HepG2 (cell line): Measurements from ENCODE around the gene ZCCHC3. TPM values are rescaled to one million over a fixed set of nuclear protein-coding genes. Genes with fewer than 3 reads are reported as not detected.

Experiments used
- DPF2 ChIP-seq: sonication (generic); formaldehyde crosslinking; IDR thresholded peaks from 2 replicates; pipeline ENCODE4 v1.4.0; 2020; ENCODE audit warnings: mild to moderate bottlenecking, low read depth, missing genetic modification reagents, borderline replicate concordance
- GABPB1 ChIP-seq: IDR thresholded peaks from 2 replicates; pipeline ENCODE4 v1.6.1; 2016; ENCODE audit warnings: mild to moderate bottlenecking, missing genetic modification reagents, moderate library complexity, missing compliant biosample characterization
- GATA4 ChIP-seq: sonication (generic); IDR thresholded peaks from 2 replicates; pipeline ENCODE4 v1.6.1; 2016; ENCODE audit warnings: antibody characterized with exemption, low read depth, borderline replicate concordance
- GPN1 ChIP-seq: sonication (generic); formaldehyde crosslinking; IDR thresholded peaks from 2 replicates; pipeline ENCODE4 v1.5.1; 2020; ENCODE audit warnings: missing genetic modification reagents, borderline replicate concordance
- KLF11 ChIP-seq: IDR thresholded peaks from 2 replicates; pipeline ENCODE4 v1.6.1; 2016; ENCODE audit warnings: missing compliant biosample characterization
- KLF12 ChIP-seq: sonication (generic); formaldehyde crosslinking; IDR thresholded peaks from 2 replicates; pipeline ENCODE4 v1.4.0; 2020; ENCODE audit warnings: missing genetic modification reagents, borderline replicate concordance
- MEF2D ChIP-seq: sonication (generic); formaldehyde crosslinking; IDR thresholded peaks from 2 replicates; pipeline ENCODE4 v1.5.1; 2020; ENCODE audit warnings: mild to moderate bottlenecking, missing genetic modification reagents
- MLLT10 ChIP-seq: sonication (generic); formaldehyde crosslinking; IDR thresholded peaks from 2 replicates; pipeline ENCODE4 v1.4.0; 2020; ENCODE audit warnings: missing genetic modification reagents
- MLXIP ChIP-seq: sonication (generic); formaldehyde crosslinking; IDR thresholded peaks from 2 replicates; pipeline ENCODE4 v1.9.0; 2021; ENCODE audit warnings: missing genetic modification reagents, borderline replicate concordance
- NR2C2 ChIP-seq: sonication (generic); formaldehyde crosslinking; IDR thresholded peaks from 2 replicates; pipeline ENCODE4 v1.4.0; 2020; ENCODE audit warnings: missing genetic modification reagents, mild to moderate bottlenecking, moderate library complexity, borderline replicate concordance
- PHF5A ChIP-seq: IDR thresholded peaks from one replicate; pipeline ENCODE4 v1.6.1; 2018; ENCODE audit warnings: low read depth, missing genetic modification reagents; ENCODE audit not compliant: unreplicated experiment
- RARG ChIP-seq: sonication (generic); formaldehyde crosslinking; IDR thresholded peaks from 2 replicates; pipeline ENCODE4 v1.4.0; 2020; ENCODE audit warnings: low read depth, mild to moderate bottlenecking, missing genetic modification reagents
- SNAPC2 ChIP-seq: sonication (generic); formaldehyde crosslinking; IDR thresholded peaks from 2 replicates; pipeline ENCODE4 v1.8.1; 2022; ENCODE audit warnings: mild to moderate bottlenecking, missing genetic modification reagents
- SRSF4 ChIP-seq: fragments of 200-400 bp; formaldehyde crosslinking; IDR thresholded peaks from one replicate; pipeline ENCODE4 v1.6.1; 2018; ENCODE audit warnings: mild to moderate bottlenecking, low read depth, low read length, moderate library complexity; ENCODE audit not compliant: poor library complexity, severe bottlenecking
- TGIF2 ChIP-seq: IDR thresholded peaks from 2 replicates; pipeline ENCODE4 v1.6.1; 2016; ENCODE audit warnings: control low read depth, missing compliant biosample characterization
- XRCC5 ChIP-seq: fragments of 200-400 bp; formaldehyde crosslinking; optimal IDR thresholded peaks from 2 replicates; pipeline ENCODE3; 2017; ENCODE audit warnings: mild to moderate bottlenecking, low read length
- ZBTB44 ChIP-seq: sonication (generic); formaldehyde crosslinking; IDR thresholded peaks from 2 replicates; pipeline ENCODE4 v1.4.0; 2020; ENCODE audit warnings: missing genetic modification reagents
- ZNF205 ChIP-seq: IDR thresholded peaks from 2 replicates; pipeline ENCODE4 v1.6.1; 2018; ENCODE audit warnings: missing biosample characterization, missing genetic modification reagents
- ZNF232 ChIP-seq: sonication (generic); formaldehyde crosslinking; IDR thresholded peaks from 2 replicates; pipeline ENCODE4 v1.4.0; 2020; ENCODE audit warnings: missing genetic modification reagents, borderline replicate concordance
- ZNF282 ChIP-seq: fragments of 450-650 bp; IDR thresholded peaks from 2 replicates; pipeline ENCODE4 v1.6.1; 2018; ENCODE audit not compliant: partially characterized antibody
- ZNF460 ChIP-seq: sonication (generic); formaldehyde crosslinking; IDR thresholded peaks from 2 replicates; pipeline ENCODE4 v1.5.1; 2020; ENCODE audit warnings: missing genetic modification reagents, mild to moderate bottlenecking, borderline replicate concordance
- ZNF720 ChIP-seq: sonication (generic); formaldehyde crosslinking; IDR thresholded peaks from 2 replicates; pipeline ENCODE4 v1.4.0; 2020; ENCODE audit warnings: missing genetic modification reagents
- ZNF891 ChIP-seq: sonication (generic); formaldehyde crosslinking; IDR thresholded peaks from 2 replicates; pipeline ENCODE4 v1.5.0; 2020; ENCODE audit warnings: mild to moderate bottlenecking, missing genetic modification reagents
- polyA plus RNA-seq, 8 experiments: library from polyadenylated mRNA; depleted of rRNA in 3 of 8; stranded (reverse) in 7 of 8; unstranded in 1 of 8; fragments of >200 nt; fragmentation: Illumina TruSeq in 4 of 8; extraction: Trizol in 4 of 8; gene quantifications; 2 replicates each; pipeline versions ENCODE4 v1.2.1 to v1.2.3, GENCODE V29; 2011 to 2016; ENCODE audit warnings: low read depth in 4 of 8, missing spikeins in 1 of 8, mixed read lengths in 1 of 8; ENCODE audit not compliant: insufficient read depth in 1 of 8
- total RNA-seq, 5 experiments: library from RNA; depleted of rRNA; stranded (reverse); fragments of >200 nt; fragmentation: Illumina TruSeq; extraction: Trizol; gene quantifications; 2 replicates each; pipeline ENCODE4 v1.2.3, GENCODE V29; 2016; ENCODE audit warnings: low read depth in 1 of 5
- TF ChIP-seq, protein P1 (sequence below): sonication (generic); formaldehyde crosslinking; IDR thresholded peaks from 2 replicates; pipeline ENCODE4 v1.4.0; 2020; ENCODE audit warnings: missing genetic modification reagents

The ZCCHC3 gene
- total and polyA plus RNA-seq, 2 of the 13 experiments (the other 11 are each of a cell fraction or from before 2014, with no cell fraction given): 46.6 to 63.0 TPM

DNA sequence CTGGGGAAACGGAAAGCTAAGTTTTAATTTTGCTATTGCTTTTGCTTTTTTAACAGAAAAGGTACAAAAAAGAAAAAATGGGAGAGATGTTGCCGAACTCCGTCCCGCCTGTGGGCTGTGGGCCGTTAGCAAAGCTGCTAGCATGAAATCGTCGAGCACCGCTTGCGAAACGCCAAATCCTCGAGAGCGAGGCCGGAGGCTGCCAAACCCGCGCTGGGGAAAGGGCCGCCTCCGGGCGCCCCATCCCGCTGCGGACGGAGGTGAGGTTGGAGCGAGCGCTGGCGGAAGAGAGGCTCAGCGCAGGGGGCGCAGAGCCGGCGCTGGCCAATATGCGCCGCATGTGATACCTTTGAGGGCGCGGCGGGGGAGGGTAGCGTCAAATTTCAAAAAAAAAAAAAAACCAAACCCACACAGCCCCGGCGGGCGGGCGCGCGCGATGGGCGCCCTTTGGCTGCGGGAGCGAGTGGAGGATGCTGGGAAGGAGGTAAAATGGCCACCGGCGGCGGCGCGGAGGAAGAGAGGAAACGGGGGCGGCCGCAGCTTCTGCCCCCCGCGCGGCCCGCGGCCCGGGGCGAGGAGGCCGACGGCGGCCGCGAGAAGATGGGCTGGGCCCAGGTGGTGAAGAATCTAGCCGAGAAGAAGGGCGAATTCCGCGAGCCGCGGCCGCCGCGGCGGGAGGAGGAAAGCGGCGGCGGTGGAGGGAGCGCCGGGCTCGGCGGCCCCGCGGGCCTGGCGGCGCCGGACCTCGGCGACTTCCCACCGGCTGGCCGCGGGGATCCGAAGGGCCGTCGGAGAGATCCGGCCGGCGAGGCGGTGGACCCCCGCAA, at the start of gene ZCCHC3 (continued):
- TF ChIP-seq ZNF232 (CRISPR knock-in tag) (peak; percentile 99), ZNF720 (peak; percentile 36; the same call in 1 of the 2 replicates), RARG (CRISPR knock-in tag) (peak; percentile 74; the same call in 1 of the 2 replicates), SRSF4 (peak; percentile 48), GPN1 (CRISPR knock-in tag) (0 out of 2 replicates have a peak, but pooled peaks have one; percentile 24), MLLT10 (CRISPR knock-in tag) (no peak), ZNF205 (peak; percentile 97), MLXIP (no peak; the same call in 1 of the 2 replicates), KLF11 (CRISPR knock-in tag) (peak; percentile 99), NR2C2 (CRISPR knock-in tag) (peak; percentile 82), GABPB1 (CRISPR knock-in tag) (peak; percentile 93), ZNF891 (CRISPR knock-in tag) (peak; percentile 98), GATA4 (peak; percentile 60; the same call in 1 of the 2 replicates), ZNF460 (CRISPR knock-in tag) (peak; percentile 87; the same call in 1 of the 2 replicates), SNAPC2 (CRISPR knock-in tag) (no peak; the same call in 1 of the 2 replicates), DPF2 (peak; percentile 34; the same call in 1 of the 2 replicates), ZNF282 (no peak), MEF2D (CRISPR knock-in tag) (peak; percentile 97), TGIF2 (peak; percentile 94), KLF12 (peak; percentile 95), ZBTB44 (CRISPR knock-in tag) (peak; percentile 75), PHF5A (CRISPR knock-in tag) (no peak), XRCC5 (peak; percentile 99)
- TF ChIP-seq, protein P1, sequence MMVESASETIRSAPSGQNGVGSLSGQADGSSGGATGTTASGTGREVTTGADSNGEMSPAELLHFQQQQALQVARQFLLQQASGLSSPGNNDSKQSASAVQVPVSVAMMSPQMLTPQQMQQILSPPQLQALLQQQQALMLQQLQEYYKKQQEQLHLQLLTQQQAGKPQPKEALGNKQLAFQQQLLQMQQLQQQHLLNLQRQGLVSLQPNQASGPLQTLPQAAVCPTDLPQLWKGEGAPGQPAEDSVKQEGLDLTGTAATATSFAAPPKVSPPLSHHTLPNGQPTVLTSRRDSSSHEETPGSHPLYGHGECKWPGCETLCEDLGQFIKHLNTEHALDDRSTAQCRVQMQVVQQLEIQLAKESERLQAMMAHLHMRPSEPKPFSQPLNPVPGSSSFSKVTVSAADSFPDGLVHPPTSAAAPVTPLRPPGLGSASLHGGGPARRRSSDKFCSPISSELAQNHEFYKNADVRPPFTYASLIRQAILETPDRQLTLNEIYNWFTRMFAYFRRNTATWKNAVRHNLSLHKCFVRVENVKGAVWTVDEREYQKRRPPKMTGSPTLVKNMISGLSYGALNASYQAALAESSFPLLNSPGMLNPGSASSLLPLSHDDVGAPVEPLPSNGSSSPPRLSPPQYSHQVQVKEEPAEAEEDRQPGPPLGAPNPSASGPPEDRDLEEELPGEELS (CRISPR knock-in tag): peak; percentile 93
